Renal cortical epithelial cell (primary cell): ENCODE results near the gene MFAP4. TPM values are rescaled to one million over a fixed set of nuclear protein-coding genes. Genes with fewer than 3 reads are reported as not detected.

Source experiments
- DNase-seq: peaks from one replicate; pipeline ENCODE4 v3.0.0-alpha.2; 2011; ENCODE audit warnings: low read depth
- total RNA-seq: library from RNA; depleted of rRNA; stranded (reverse); fragments of >200 nt; gene quantifications from 2 replicates; pipeline ENCODE4 v1.2.3, GENCODE V29; 2014

MFAP4 gene
- total RNA-seq, 1 donor from 2014 or later = 0.15 TPM

DNA sequence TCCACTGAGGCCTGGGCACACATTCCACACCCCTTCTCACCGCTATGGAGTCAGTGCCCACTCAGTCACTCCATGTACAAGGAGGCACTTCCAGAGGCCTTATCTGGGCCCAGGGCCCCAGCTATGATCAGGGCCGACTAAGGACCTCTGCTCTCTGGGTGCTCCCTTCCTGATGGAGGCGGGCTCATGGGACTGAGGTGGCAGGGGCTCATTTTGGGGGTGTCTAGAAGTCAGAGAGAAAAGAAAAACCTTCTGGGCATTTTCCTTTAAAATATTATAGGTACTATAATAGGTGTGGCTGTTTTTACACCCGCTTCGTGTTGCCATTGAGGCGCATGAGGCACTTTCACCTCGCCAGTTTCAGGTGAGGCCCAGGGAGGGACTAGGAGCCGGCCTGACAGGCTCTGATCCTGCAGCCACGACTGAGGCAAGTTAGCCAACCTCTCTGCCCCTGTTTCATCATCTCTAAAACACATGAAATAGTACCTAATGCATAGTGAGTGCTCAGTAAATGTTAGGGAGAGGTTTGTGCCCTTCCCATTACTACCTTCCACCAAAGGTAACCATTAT is 38.8 kb downstream of the MFAP4 start:
- DNase-seq = no peak

DNA sequence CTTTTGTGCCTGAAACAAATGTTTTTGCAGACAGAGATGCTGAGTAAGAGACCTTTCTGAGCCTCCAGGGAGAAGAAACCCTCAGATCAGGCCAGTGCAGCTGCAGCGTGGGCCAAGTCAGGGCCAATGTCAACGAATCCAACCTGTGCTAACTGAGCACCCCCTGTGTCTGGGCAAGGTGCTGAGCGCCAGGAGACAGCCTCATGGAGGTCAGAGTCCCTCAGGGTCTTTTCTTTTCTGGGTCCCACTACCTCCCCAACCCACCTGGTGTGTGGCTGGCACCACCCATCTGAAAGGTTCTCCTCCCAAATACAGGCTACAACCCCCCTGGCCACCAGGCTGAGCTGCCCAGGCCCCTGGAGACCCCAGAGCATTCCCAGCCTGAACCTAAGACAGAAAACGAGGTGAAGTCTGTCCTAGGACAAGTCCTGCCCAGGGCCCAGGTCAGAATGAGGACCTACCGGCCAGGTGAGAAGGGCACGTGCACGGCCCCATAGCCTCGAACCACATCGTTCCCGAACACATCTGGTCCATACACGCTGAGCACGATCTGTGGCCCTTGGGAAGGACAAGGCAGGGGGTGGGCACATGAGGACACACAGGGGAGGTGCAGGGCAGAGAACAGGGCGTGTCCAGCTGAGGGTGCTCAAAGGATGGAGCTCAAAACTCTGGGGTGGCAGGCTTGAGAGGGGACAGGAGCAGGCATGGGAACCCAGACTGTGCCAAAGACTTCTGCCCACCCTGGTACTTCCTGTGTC is 39.5 kb downstream of the MFAP4 start:
- DNase-seq = no peak

DNA sequence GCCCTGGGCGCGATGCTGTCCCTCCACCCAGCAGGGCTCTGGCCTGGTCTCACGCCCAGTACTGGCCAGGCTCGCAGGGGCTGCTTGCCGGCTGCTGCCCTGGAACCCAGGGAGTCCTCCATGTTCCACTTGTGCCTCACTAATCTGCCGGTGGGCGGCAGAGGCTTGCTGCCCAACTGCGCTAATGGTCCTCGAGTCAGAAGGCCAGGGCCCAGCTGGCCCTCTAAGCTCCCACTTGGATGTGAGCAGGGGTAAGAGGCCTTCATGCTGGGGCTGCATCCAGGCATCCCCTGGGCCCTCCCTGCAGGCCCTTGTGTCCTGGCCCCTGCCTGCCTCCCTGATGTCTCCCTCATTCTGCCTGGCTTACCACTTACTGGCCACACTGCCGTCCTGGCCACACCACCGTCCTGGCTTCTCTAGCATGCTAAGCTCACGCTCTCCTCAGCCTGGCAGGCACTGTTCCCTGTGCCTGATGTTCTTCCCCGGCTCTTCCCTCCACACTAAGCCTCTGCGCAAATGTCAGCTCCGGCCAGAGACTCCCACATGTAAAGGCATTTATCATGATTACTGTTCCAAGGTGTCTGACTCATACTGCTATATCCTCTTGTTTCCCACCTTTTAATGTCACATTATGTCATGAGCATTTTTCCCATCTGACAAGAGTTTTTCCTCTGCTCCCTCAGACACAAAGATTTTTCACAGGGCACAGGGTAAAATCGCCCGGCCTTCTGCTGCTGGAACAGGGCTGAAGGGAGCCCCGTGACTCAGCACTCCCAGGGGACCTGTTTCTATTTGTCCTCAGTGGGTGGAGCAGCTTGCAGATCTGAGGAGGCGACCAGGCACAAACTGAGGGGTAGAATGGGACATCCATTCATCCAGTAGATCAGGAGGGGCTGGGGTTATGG is 40.4 kb downstream of the MFAP4 start:
- peak; percentile 39 for DNase-seq

DNA sequence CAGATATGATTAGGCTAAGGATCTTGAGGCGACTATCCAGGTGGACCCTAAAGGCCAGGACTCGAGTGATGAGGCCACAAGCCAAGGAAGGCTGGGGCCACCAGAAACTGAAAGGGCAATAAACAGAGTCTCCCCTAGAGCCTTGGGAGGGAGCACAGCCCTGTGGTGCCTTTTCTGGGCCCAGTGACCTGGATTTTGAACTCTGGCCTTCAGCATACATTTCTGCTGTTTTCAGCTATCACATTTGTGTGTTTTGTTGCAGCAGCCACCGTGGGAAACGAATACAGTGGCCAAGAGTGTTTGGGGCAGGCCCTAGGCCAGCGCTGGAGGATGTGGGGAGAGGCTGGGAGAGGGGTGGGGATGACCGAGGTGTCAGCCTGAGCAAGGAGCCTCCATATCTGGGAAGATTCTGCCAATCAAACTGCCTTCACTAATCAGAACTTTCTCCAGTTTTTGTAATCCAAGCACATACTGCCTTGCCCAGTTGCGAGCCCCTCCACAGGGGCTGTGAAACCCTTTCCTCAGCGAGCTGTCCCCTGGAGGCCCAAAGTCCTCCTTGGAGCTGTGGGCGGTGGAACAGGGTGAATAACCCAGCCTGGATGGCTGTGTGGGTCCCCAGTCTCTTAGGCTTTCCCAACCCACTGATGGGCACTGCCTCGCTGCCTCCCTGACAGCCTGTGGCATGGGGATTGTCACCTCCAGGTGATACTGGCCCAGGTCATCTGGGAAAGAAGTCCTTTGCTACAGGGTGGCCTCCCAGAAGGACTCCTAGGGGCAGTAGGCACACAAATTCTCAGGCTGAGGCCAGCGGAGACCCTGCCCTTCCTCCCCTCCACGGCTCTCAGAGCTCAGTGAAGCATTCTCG is 41.3 kb downstream of the MFAP4 start:
- no peak for DNase-seq

DNA sequence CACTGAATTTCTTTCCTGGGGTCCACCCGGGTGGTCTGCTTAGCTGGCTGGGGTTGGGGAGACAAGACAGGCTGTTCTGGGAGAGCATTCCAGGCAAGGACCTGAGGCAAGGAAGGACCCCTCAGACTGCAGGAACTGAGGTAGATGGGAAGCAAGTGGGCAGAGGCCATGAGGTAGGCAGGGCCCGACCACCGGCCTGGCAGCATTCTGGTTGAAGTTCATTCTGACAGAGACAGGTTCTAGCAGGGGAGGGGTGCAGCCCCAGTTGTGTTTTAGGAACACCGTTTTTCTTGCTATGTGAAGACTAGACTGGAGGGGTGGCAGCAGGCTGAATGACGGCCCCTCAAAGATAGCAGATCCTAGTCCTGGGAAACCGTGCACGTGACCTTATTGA is 41.9 kb downstream of the MFAP4 start:
- DNase-seq = no peak

DNA sequence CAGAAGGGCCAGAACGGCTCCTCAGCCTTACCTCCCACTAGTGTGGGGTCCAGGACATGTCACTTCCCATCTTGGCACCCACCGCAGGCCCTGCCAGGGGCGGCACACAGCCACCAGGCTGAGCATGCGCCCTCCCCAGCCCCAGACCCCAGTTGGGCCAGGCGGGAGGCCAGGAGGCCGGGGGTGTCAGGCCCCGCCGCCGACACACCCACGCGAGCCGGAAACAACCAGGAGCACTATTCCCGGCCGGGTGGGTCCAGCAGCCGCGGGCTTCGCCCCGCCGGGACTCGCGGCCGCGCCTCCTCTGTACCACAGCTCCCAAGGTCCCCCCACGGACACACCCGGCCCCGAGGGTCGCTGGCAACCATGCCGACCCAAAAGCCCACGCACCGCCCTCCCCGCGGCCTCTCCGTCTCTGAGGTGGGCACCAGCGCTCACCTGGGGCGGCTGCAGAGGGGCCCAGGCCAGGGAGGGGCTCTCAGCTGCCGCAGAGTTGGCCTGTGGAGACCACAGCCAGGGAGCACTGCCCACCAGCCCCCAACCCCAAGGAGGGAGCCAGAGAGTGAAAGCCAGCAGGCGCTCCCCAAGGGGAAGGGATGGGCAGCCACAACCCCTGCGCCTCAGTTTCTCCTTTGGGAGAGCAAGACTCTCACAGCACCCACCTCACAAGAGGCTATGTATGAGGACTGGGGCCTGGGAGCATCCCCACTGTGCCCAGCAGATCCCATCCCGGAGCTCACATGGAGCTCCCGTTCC is 42.5 kb downstream of the MFAP4 start:
- no peak for DNase-seq

DNA sequence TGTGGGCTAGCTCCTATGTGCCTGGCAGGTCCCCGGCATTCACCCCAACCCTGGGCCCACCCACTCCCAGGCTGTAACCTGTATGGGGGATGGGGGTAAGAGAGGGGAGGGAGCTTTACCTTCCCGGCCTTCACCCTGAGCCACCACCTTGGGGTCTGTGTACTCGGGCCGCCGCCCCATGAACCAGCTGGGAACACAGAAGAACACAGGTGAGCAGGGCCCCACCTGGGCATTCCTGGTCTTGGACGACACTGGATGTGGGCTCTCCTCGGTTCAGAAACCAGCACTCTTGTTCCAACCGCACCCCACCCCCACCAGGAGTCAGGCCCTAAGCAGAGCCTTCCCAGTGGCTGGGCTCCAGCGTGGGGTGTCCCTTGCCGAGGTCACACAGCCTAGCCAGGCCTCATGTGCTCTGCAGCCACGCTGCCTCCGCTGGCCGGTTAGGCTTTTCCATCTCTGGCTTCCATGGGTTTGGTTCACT is 43.3 kb downstream of the MFAP4 start:
- no peak for DNase-seq

DNA sequence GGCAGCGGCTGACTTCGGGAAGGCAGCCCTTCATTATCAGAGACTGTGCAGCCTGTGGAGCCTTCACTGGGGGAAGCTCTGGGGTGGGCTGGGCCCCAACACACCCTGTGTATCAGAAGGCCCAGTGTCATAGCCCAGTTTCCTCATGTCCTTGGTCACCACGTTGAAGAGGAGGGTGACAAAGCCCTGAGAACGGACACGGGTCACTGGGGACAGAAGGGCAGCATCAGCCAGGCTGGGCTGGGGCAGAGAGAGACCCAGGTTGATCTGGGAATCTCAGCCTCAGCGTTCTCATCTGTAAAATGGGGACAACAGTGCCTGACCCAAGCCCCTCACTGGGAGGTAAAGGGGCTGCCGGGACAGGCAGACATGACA is 43.7 kb downstream of the MFAP4 start:
- DNase-seq = no peak

DNA sequence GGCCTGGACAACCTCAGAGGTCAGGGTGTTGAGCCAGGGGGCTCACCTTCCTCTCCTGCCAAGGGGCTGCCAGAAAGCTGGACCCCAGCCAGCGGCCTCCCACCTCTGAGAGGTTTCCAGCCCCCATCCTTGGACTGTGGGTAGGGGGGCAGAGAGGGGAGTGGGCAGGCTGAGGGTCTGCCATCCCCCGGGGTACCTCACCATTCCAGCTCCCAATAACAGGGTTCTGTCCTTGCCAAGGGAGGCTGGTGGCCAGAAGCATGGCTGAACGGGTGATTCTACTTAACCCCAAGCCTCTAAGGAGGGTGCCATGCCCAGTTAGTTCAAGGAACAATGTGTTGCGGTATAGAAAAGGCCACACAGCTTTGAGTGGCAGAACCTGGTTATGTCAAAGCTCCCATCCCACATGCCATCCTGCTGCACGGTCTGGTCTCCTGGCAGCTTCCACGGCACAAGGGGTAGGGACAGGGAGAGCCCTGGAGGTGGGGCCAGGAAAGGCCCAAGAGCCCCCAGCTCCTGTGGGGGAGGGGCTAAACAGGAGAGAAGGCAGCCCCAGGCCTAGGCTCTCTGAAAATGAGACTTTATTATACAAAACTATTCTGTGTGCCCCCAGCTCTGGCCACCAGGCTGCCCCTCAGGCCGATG is 44.3 kb downstream of the MFAP4 start:
- no peak for DNase-seq

DNA sequence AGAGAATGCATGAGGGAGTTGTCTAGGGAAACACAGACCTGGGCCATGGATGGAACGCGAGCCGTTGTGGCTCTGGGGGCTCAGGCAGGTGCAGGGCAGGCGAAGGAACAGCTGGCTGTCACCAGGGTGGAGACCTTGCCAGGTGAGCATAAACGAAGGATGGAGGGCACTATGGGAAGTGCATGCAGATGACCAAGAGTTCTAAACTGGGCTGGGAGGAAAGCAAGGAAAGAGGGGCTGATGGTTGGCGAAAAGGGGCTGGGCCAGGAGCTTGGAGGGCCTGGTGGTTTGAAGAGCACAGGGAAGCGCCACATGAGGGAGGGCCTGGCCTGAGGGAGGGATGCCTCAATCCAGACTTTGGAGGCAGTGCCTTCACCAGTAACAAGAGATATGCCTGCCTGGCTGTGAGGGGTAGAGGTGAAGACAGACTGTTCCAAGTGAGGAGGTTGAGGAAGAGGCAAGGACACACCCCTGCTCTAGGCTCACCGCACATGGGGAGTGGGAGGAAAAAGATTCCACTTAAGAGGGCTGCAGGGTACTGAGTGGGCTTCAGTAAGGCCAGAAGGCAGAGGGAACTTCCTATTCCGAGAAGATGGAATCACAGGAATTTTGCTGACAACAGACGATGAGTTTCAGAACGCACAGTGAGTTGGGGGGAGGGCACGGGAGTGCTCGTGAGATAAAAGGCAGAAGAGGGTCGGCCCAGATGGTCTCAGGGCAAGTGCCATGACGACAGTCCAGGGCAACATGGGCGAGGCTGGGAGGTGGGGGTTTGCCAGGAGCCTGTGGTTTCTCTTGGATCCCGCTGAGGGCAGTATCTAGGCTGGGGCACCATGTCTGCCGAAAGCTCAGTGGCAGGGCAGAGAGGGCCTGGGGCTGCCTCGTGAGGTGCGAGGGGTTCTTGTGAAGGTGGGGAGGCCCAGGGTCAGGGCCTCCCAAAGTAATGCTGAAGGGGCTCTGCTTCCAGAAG is 45.1 kb downstream of the MFAP4 start:
- no peak for DNase-seq

DNA sequence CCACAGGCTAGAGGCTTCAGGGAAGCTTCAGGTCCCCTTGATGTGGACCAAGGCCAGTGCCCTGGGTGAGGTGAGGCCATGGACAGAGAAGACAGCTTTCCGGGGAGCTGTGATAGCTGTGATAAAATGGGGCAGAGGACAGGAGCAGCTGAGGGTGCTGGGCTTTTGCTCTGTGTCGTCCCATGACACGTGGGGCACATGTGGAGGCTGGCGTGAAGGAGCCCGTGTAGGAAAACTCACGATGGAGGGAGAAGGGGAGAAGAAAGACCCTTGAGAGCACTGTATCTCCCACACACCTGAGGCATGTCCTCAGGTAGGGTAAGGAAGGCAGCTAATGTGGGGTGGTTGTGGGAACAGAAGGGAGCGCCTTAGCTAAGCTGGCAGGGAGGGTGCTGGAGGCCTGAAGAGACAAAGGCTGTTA is 45.8 kb downstream of the MFAP4 start:
- DNase-seq = no peak

DNA sequence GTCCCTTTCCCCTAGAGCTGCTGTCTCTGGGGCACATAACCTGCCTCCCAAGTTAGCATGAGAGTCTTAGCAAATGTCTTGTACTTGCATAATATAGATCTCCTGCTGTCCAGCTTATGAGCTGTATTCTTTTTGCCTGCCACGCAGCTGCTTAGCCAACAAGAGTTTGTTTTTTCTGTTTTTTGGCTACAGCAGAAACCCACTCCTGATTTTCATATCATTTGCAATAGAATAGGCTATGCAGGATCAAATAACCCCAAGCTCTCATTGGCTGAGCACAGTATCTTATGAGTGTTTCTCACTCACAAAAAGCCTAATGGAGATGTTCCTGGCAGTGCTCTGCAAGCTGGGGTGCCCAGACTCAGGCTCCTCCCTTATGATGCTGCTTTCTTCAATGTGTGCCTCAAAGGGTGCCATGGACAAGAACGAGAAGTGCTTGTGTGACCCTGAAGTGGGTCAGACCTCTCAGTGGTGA is 47.6 kb downstream of the MFAP4 start:
- DNase-seq = no peak

DNA sequence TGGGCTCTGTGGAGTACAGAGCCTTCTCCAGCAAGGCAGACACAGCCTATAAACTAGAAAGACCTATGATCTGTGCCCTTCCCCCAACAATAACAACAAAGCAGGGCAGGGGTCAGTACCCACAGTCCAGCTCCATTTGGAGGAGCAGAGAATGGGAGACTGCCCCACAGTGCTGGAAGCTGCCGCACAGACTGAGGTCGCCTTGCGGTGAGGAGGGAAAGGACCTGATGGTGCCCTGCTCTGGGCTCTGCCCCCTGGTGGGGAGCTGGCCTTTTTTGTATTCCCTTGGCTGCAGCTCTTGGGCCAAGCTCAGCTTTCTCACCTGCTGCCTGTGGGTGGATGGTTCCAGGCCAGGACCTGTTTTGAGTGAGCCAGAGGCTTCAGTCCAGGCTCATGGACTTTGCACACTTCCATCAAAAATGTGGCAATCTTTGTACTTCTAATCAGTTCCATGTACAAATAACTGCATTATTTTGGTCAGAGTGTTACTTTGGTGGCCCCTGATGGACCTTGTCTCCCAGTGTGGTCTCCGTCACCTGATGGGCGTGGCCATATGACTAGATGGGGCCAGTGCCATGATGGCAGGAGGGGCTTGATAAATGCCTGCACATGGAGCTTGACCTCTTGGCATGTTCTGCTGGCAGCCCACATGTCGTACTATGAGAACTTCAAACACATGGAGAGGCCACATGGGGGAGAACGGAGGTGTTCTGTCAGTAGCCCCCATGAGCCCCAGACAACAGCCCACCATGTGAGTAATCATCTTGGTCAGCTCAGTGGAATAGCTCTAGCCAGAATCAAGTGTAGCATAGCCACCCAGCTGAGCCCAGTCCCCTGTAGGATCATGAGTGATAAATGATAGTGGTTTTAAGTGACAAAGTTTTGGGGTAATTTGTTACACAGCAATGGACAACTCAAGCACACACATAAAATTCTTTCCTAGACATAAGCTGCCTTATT is 48.7 kb downstream of the MFAP4 start:
- DNase-seq = peak; percentile 56

DNA sequence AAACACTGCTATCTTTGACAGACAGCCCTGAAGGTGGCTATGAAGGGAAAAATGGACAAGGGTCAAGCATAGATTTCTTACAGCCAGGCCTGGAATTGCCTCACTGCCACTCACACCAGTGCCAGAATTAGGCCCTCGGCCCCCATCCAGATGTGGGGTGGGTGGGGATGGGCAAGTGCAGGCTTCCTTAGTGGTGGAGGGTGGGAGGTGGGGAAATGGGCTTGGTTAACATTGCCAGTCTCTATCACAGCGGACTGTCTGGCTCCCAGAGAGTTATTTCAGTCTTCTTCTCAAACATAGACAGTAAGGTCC is 49.3 kb downstream of the MFAP4 start:
- no peak for DNase-seq

DNA sequence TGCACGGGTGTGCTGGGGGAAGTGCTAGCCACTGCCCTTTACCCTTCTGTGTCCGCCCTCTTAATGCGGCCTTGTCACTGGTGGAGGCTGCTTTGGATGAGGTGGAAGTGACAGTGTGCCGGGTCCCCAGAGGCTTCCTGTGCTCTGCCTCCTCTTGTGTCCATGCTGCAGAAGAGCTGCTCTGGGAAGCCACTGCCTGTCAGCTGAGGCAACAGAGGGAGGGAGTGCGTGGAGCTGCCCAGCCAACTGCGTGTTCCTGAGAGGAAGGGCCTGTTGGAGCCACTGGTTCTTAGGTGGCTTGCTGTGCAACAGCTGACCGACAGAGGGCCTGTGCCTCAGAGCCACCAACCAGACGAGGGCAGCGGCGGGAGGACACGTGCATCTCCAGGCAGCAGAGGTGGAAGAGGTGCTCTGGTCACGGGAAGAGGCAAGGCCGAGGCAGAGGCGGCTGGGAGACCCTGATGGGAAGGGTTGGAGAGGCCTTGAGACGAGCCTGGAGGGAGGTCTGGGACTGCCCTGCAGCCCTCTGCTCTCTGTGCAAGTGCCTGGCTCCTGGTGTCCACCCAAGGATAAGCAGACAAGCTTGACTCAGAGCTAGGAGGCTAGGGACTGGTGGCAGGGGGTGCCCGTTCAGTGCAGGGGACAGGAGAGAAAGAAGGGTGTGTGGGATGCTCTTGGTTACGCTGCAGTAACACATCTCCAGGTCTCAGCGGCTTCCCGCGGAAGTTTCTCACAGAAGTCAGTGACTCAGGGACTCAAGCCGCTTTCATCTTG is 49.9 kb downstream of the MFAP4 start:
- DNase-seq = peak; percentile 29

DNA sequence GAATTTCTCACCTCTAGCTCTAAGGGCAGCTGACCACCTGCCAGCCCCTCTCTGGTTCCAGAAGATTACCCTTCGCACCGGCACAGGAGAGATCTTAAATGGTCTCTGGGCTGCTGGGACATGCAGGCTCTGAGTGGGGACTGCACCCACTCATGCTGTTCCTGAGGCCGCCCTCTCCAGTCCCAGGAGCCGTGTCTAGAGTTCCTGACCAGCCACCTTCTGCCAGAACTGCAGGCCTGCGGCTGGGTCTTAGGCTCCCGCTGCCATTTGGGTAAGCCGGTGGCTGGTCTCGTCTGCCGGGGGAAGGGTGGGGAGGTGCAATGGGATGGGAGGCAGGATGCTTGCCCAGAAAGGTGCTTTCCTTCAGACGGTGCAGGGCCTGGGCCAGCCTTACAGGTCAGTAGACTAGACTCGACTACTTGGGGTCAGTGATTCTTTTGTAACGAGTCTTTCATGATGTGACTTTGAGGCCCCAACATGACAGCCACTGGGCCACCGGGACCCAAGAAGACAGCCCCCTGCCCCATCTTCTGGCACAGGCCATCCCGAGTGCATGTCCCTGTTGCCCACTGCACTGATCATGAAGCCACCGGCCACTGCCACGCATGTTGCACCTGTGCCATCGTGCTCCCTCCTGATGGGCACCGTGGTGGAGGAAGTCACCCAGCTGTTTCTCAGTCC is 50.9 kb downstream of the MFAP4 start:
- DNase-seq = no peak

DNA sequence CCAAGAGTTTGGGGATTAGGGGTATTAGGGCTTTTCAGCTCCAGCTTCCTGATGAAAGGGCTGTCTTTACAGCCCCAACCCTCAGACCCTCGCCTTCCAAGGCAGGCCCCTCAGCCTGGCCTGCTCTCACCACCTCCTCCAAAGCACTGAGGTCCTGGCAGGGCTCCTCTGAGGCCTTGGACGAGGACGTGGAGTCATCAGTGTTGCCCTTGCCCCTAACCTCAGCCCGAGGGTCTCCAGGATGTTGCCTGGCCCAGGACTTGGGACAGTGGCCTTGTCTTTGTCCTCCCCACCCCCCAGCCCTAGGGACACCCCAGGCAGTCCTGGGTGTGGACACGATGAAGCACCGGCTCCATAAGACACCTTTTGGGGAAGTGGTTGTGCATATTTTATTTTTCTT is 52.7 kb downstream of the MFAP4 start:
- no peak for DNase-seq
